Activated T-cell treated with anti-CD3 and anti-CD28 coated beads for 1 hour (primary cell): ENCODE measurements around the gene CRTC1.

Source experiments
- DNase-seq: peaks from one replicate; pipeline ENCODE4 v3.0.0-alpha.2; 2020; ENCODE audit warnings: low read depth

Gene CRTC1

GRCh38 chr19:18746401-18747325, 63.2 kb downstream of the CRTC1 start:
- DNase-seq: no peak

DNA sequence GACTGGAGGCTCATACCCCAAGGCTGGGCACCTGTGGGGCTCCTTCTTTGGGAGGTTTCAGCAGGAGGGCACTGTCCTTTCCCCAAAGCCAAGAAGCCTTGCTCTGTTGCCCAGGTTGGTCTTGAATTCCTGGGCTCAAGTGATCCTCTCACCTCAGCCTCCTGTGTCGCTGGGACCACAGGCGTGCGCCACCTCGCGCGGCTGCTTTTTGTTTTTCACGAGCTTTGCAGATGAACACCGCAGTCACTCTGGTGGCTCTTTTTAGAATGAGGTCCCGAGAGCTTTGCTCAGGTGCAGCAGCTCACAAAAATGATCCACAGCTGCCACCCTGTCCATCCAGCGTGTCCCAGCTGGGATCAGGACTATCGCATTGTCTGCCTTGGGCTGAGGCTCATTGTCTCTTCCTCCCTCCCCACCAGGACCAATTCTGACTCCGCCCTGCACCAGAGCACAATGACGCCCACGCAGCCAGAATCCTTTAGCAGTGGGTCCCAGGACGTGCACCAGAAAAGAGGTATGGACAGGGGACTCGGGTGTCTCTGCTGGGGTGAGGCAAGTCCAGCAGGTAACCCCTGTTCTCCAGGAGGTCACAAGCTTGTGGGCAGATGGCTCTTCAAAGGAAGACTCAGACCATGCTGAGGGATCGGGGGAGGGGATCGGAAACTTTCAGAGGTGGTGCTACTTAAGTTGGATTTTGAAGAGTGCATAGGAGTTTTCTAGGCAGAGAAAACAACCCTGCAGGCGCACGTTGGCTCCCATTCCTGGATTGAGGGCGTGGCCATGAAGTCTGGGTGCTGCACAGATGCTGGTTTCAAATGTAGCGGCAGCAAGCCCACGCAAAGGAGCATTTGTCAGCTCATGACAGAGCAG, 66.1 kb downstream of the CRTC1 start:
- no peak for DNase-seq

- no peak for DNase-seq
Observed at GRCh38 chr19:18750295-18750970, 67.0 kb downstream of the CRTC1 start.

DNA sequence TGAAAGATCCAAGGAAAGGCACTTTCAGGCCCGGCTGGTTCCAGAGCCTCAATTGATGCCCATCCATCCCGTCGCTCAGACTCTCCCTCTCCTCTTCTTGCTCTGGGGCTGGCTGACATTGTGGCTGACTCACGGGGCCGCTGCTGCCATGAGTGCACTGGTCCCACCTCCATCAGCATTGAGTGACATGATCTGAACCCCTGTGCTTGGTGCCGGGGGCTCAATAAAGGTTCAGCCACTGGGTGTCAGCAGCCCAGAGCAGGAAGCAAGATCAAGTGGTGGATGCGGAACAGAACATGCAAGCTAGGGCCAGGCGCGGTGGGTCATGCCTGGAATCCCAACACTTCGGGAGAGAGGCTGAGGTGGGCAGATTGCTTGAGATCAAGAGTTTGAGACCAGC, 68.1 kb downstream of the CRTC1 start:
- DNase-seq: no peak

GRCh38 chr19:18754501-18754900, 71.0 kb downstream of the CRTC1 start:
- DNase-seq: no peak

- DNase-seq: no peak
Observed at GRCh38 chr19:18756896-18757295, 73.4 kb downstream of the CRTC1 start.

- no peak for DNase-seq
Observed at GRCh38 chr19:18759304-18759994, 76.0 kb downstream of the CRTC1 start.

- DNase-seq: no peak
Observed at GRCh38 chr19:18759995-18760426, 76.5 kb downstream of the CRTC1 start.

- DNase-seq: no peak
Observed at GRCh38 chr19:18760440-18761383, 77.2 kb downstream of the CRTC1 start.

GRCh38 chr19:18761531-18762110, 78.1 kb downstream of the CRTC1 start:
- DNase-seq: no peak

DNA sequence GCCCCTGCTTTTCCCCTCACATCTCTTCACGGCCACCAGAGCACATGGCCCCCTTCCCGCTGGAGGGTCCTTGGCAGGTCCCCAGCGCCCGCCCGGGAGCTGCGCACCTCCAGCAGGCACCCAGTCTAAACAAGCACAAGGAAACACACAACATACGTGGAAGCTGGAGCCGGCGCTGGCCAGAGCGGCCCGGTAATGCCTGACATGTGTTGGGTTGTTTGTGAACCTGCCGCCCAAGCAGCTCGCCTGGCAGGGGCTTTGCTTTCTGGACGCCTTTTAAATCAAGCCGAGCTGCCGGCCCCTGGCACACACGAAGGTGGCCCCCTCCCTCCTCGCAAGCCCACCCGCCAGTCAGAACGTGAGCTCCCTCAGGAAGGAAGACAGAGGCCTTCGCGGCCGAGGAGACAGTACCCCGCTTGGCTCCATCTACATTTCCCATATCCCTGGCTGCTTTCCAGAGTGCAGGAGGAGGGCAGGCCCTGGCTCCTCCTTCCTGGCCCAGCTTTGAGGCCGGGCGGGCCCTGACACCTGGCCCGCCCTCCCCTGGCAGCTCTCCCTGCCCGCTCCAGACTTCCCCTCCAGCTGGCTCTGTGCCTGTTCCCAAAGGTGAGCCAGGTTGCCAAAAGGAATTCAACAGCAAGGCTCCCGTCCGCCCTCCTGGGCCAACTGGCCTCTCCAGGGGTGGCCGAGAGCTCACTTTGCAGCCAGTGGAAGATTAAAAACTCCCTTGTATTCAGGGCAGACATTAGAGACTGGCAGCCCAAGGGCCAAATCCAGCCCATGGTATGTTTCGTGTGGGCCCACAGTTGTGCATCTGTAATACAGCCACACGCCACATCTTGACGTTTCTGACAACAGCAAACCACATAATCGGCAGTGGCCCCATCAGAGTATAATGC, 78.9 kb downstream of the CRTC1 start:
- DNase-seq: no peak

DNA sequence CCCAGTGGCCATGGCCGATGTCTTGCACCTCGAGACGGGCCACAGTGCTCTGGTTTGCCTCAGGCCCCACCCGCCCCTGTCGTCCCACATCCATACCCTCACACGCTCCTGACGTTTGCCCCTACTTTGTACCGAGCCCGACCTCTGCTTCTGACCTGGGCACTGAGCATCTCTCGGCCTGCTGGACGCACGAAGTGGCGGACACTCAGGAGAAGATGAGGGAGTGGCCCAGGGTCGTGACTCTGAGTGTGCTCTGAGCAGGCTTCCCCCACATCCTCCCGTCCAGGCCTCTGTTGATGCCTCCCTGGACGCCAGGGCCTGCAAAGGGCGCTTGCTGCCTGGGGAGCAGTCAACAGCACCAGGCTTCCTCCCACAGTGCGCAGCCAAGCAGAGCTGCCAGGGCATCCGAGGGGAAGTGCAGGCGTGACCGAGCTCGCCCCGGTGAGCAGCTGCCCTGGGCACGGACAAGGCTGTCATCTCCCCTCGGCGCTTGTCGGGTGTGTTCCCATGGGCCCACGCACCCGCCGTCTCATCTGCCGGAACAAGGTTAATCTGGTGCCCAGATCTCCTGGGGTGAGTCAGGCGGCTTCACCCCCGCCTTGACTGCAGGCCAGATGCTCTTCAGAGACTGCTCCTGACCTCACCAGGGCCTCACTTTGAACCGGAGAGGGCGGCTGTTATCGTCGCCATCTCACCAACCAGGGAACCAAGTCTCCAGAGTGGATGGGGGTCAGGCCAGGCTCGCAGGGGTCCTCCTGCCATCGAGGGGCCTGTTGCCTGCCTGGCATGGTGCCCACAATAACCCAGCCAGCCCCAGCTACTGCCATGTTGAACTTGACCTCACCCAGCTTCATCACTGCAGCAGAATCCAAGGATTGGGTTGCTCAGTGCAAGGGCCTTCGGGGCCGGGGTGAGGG, 80.5 kb downstream of the CRTC1 start:
- DNase-seq: no peak

- DNase-seq: no peak
Observed at GRCh38 chr19:18764591-18765051, 81.1 kb downstream of the CRTC1 start.

DNA sequence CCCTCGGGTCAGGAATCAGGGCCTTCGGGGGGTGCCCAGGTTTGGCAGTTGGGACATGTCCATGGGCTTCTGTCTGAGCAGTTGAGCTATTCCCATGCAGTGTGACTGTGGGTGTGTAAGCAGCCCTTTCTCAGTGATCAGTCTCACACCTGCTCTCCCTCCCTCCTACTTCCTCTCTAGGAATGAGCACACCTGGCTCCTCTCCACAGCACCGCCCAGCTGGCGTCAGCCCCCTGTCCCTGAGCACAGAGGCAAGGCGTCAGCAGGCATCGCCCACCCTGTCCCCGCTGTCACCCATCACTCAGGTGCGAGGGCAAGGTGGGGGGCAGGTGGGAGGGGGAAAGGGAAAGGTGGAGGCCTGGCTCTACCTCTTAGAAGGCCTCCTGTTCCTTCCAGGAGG, 81.7 kb downstream of the CRTC1 start:
- DNase-seq: no peak

DNA sequence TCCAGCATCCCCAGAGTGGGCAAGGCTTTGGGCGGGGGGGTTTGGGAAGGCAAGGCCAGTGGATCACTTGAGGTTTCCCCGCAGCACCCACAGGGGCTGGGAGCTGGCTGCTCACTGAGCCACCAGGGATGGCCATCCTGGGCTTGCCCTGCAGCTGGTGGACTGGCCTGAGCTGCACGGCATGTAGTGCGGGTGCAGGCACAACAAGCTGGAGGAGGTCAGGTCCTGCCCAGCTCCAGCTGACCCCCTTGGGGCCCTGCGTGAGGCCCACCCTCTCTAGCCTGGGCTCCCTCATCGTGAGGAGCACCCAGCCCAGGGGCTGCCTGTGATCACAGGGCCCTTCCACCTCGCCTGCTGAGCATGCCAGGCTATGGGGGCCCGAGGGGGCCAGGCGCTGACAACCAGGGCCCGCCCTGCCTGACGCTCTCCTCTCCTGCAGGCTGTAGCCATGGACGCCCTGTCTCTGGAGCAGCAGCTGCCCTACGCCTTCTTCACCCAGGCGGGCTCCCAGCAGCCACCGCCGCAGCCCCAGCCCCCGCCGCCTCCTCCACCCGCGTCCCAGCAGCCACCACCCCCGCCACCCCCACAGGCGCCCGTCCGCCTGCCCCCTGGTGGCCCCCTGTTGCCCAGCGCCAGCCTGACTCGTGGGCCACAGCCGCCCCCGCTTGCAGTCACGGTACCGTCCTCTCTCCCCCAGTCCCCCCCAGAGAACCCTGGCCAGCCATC, 84.7 kb downstream of the CRTC1 start:
- DNase-seq: no peak

DNA sequence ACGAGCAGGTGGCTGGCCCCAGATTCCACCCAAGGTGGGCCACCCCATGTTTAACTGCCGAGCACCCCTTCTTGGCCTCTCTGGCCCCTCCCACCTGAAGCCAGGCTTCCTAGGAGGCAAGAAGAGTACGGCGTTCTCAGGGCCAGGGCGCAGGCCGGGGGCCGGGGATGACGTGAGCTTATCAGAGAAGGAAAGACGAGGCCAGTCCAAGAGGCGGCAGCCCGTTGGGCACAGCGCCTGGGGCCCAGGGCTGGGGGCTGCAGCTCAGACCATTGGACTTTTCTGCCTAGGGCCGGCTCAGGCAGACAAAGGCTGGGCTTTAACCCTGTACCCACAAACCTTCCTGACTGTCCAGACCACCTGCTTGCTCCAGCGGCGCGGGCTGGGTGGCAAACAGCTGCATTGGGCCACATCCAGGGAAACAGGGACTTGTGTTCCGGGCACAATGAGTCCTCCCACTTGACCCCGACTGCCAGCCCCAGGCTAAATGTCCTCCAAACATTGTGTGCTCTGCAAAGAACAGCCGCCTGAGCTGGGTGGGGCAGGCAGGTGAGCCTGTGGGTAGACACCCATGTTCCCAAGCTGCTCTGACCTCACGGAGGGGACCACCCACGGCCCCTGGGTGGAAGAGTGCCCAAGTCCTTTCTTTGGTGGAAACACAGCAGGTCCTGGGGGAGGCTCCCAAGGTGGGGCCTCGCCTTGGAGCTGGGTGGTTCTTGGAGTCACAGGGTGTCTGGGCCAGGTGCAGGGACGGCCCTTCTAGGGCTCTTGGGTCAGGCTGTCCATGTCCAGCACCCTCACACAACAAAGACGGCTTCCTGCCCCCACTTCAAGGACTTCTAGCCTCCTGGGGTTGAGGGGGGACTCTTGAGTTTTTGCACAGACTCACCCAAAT, 85.8 kb downstream of the CRTC1 start:
- no peak for DNase-seq
